Measurements from ENCODE around the gene PLXDC2.

DNA sequence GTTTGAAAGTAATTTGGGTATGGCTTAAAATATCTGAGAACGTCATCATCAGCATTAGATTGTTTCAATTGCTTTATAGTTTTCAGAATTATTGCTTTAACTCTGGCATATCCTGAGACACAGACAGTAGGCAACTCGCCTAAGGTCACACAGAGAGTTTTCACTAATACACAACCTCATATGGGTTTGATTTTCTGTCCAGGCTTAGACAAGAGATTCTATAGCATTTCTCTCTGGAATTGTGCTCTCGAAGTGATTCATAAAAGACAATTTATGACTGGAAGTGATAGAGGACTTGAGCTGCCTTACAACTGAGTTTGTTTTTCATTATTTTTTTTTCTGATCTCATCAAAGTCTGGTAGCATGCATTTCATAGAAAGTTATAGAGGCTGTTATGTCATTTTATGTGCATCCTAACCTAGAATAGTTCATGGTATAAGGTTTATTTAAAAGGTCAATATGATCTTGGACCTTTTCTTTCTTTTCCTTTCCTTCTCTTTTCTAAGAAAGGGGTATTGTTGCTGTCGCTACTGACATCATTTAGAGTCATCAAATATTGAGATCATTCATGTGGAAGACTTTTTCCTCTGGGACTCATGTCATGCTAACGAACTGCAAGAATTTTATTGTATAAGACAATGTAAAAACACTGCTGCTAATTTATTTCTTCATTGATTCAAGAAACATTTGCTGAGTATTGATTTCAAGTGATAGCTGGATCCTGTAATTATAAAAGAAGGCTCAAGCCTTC, 278.2 kb downstream of the PLXDC2 start:
- TF ChIP-seq, protein P1, sequence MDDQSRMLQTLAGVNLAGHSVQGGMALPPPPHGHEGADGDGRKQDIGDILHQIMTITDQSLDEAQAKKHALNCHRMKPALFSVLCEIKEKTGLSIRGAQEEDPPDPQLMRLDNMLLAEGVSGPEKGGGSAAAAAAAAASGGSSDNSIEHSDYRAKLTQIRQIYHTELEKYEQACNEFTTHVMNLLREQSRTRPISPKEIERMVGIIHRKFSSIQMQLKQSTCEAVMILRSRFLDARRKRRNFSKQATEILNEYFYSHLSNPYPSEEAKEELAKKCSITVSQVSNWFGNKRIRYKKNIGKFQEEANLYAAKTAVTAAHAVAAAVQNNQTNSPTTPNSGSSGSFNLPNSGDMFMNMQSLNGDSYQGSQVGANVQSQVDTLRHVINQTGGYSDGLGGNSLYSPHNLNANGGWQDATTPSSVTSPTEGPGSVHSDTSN (CRISPR knock-in tag; IDR thresholded peaks at IDR 0.05): no peak
- TF ChIP-seq, protein P2, sequence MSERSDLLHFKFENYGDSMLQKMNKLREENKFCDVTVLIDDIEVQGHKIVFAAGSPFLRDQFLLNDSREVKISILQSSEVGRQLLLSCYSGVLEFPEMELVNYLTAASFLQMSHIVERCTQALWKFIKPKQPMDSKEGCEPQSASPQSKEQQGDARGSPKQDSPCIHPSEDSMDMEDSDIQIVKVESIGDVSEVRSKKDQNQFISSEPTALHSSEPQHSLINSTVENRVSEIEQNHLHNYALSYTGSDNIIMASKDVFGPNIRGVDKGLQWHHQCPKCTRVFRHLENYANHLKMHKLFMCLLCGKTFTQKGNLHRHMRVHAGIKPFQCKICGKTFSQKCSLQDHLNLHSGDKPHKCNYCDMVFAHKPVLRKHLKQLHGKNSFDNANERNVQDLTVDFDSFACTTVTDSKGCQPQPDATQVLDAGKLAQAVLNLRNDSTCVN (tag by site-specific recombination; optimal IDR thresholded peaks at IDR 0.05): no peak
- no peak for TF ChIP-seq ZNF561 (tag by site-specific recombination; IDR thresholded peaks at IDR 0.05; ENCODE audit: borderline replicate concordance)
- TF ChIP-seq, protein P3, sequence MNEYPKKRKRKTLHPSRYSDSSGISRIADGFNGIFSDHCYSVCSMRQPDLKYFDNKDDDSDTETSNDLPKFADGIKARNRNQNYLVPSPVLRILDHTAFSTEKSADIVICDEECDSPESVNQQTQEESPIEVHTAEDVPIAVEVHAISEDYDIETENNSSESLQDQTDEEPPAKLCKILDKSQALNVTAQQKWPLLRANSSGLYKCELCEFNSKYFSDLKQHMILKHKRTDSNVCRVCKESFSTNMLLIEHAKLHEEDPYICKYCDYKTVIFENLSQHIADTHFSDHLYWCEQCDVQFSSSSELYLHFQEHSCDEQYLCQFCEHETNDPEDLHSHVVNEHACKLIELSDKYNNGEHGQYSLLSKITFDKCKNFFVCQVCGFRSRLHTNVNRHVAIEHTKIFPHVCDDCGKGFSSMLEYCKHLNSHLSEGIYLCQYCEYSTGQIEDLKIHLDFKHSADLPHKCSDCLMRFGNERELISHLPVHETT (tag by site-specific recombination; IDR thresholded peaks at IDR 0.05): no peak
- TF ChIP-seq, protein P4, sequence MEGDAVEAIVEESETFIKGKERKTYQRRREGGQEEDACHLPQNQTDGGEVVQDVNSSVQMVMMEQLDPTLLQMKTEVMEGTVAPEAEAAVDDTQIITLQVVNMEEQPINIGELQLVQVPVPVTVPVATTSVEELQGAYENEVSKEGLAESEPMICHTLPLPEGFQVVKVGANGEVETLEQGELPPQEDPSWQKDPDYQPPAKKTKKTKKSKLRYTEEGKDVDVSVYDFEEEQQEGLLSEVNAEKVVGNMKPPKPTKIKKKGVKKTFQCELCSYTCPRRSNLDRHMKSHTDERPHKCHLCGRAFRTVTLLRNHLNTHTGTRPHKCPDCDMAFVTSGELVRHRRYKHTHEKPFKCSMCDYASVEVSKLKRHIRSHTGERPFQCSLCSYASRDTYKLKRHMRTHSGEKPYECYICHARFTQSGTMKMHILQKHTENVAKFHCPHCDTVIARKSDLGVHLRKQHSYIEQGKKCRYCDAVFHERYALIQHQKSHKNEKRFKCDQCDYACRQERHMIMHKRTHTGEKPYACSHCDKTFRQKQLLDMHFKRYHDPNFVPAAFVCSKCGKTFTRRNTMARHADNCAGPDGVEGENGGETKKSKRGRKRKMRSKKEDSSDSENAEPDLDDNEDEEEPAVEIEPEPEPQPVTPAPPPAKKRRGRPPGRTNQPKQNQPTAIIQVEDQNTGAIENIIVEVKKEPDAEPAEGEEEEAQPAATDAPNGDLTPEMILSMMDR (tag by site-specific recombination; IDR thresholded peaks at IDR 0.05): no peak
- no peak for TF ChIP-seq ZNF660 (tag by site-specific recombination; IDR thresholded peaks at IDR 0.05)
- no peak for TF ChIP-seq ZNF701 (tag by site-specific recombination; IDR thresholded peaks at IDR 0.05)
